22Rv1 (cell line): ENCODE measurements around the gene EVC.

Source experiments
- H3K27ac ChIP-seq: fragments of 450-650 bp; 2 replicates; pipeline ENCODE4 v1.5.1; 2017
- ZFX ChIP-seq: fragments of 450-650 bp; IDR thresholded peaks from 2 replicates; pipeline ENCODE4 v1.6.1; 2017; ENCODE audit warnings: antibody characterized with exemption, borderline replicate concordance
- TF ChIP-seq, protein P1 (sequence below): fragments of 450-650 bp; IDR thresholded peaks from 2 replicates; pipeline ENCODE4 v1.5.1; 2017; ENCODE audit warnings: mild to moderate bottlenecking

The EVC gene

GRCh38 chr4:5770051-5770450 is 59.0 kb downstream of the EVC start:
- no peak overlapping the region for H3K27ac ChIP-seq
- TF ChIP-seq, protein P1, sequence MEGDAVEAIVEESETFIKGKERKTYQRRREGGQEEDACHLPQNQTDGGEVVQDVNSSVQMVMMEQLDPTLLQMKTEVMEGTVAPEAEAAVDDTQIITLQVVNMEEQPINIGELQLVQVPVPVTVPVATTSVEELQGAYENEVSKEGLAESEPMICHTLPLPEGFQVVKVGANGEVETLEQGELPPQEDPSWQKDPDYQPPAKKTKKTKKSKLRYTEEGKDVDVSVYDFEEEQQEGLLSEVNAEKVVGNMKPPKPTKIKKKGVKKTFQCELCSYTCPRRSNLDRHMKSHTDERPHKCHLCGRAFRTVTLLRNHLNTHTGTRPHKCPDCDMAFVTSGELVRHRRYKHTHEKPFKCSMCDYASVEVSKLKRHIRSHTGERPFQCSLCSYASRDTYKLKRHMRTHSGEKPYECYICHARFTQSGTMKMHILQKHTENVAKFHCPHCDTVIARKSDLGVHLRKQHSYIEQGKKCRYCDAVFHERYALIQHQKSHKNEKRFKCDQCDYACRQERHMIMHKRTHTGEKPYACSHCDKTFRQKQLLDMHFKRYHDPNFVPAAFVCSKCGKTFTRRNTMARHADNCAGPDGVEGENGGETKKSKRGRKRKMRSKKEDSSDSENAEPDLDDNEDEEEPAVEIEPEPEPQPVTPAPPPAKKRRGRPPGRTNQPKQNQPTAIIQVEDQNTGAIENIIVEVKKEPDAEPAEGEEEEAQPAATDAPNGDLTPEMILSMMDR: no peak
- no peak for TF ChIP-seq ZFX

DNA sequence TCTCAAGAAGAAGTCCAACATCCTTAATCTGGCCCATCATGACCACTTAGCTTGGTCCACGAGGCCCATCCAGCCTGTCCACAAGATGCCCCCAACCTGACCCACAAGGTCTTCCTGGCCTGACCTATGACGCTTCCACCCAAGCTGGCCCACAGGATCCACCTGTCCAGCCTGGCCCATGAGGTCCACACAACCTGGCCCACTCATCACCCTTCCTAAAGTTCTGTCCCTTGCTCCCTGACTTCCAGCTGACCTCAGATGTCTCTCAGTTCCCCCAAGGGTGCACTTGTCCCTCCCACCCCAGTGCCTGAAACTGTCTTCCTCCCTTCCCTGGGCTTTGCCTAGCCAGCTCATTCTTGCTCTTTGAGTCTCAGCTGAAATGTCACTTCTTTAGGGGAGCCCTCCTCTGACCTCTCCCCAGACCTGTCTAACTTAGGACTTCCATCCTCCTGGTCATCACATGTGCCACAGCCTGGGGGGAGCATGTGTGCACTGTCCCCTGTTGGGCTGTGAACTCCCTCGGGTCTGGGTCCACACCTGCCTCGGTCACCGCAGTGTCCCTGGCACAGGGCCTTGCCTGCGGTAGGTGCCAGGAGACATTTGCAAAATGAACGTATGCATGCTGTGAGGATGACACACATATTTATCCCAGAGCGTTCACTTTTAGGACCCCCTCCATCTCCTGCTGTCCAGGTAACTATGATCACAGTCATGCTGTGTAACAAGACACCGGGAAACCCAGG is 61.7 kb downstream of the EVC start:
- no peak overlapping the region for H3K27ac ChIP-seq
- no peak for TF ChIP-seq ZFX
- TF ChIP-seq, protein P1: no peak

DNA sequence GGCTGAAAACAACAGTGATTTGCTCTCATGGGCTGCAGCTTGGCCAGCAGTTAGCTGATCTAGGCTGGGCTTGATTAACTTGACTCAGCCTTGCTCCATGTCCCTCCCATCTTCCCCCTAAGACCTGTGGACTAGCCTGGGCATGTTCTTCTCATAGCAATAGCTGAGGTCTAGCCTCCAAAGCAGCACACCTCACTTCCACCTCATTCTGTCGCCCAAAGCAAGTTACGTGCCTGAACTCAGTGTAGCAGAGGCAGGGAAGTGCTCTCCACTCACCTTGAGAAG is 62.2 kb downstream of the EVC start:
- no peak for TF ChIP-seq ZFX
- TF ChIP-seq, protein P1: no peak
- H3K27ac ChIP-seq: no peak overlapping the region

GRCh38 chr4:5774416-5775036 is 63.5 kb downstream of the EVC start:
- no peak overlapping the region for H3K27ac ChIP-seq
- TF ChIP-seq, protein P1: no peak
- TF ChIP-seq ZFX: no peak

DNA sequence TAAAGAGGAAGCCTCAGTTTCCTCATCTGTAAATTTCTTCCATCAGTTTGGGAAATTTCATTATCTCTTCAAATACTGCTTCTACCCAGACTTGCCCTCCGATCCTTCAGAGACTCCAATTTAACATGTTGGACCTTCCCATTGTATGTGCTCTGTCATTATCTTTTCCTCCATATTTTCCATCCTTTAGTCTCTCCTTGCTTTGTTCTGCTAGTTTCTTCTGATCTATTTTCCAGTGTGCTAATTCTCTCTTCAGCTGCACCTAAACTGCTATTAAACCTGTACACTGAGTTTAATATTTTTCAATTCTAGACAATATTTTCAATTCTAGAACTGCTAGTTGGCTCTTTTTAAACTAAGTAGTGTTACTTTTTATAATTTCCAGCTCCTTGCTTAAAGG is 65.5 kb downstream of the EVC start:
- TF ChIP-seq ZFX: no peak
- TF ChIP-seq, protein P1: no peak

GRCh38 chr4:5780831-5781480 is 70.0 kb downstream of the EVC start:
- TF ChIP-seq, protein P1: no peak
- no peak for TF ChIP-seq ZFX
- H3K27ac ChIP-seq: no peak overlapping the region

More for the DNA sequence above, 65.5 kb downstream of the EVC start:
- H3K27ac ChIP-seq: no peak overlapping the region

- TF ChIP-seq, protein P1: no peak
- no peak for TF ChIP-seq ZFX
- no peak overlapping the region for H3K27ac ChIP-seq
Observed at GRCh38 chr4:5781691-5782090, 70.7 kb downstream of the EVC start.
